Left lung (tissue), 10 donors: ENCODE data around the gene GLI3. TPM values are rescaled to one million over a fixed set of nuclear protein-coding genes. Genes with fewer than 3 reads are reported as not detected.

Experiments used
- ATAC-seq: fragments of 200-7000 bp; cut with Tn5 transposase; one replicate; pipeline ENCODE4 v1.9.1; 2020; ENCODE audit warnings: moderate library complexity
- DNase-seq, 4 donors: peaks; one replicate each; pipeline ENCODE4 v3.0.0-alpha.2; 2013 to 2020
- H3K27ac ChIP-seq, 2 donors: fragments of 200-600 bp; sonication (generic) in 1 of 2; one replicate each; pipeline versions ENCODE4 v1.5.0 to v1.8.0; 2020 to 2021
- H3K27me3 ChIP-seq, 2 donors: fragments of 200-600 bp; sonication (generic) in 1 of 2; one replicate each; pipeline versions ENCODE4 v1.5.0 to v1.8.0; 2020 to 2021
- H3K36me3 ChIP-seq, 2 donors: fragments of 200-600 bp; sonication (generic) in 1 of 2; one replicate each; pipeline versions ENCODE4 v1.5.0 to v1.8.0; 2020 to 2021
- H3K4me1 ChIP-seq, 2 donors: fragments of 200-600 bp; one replicate each; pipeline ENCODE4 v1.8.0; 2021
- H3K4me3 ChIP-seq, 2 donors: fragments of 200-600 bp; sonication (generic) in 1 of 2; one replicate each; pipeline versions ENCODE4 v1.5.0 to v1.8.0; 2020 to 2021; ENCODE audit warnings: mild to moderate bottlenecking in 1 of 2
- H3K9me3 ChIP-seq, 2 donors: fragments of 200-600 bp; sonication (generic) in 1 of 2; one replicate each; pipeline versions ENCODE4 v1.5.0 to v1.8.0; 2020 to 2021
- intact Hi-C, 2 donors: fragments of 100-400 bp; cut with DNase I; formaldehyde crosslinking; loops; one replicate each; pipeline versions ENCODE4 v1.11.2 to v1.14.2; 2022
- polyA plus RNA-seq, 6 donors: library from polyadenylated mRNA; unstranded; fragments of 120-200 nt; gene quantifications; one replicate each; pipeline ENCODE4 v1.2.1, GENCODE V29; 2013; ENCODE audit not compliant: insufficient read length in 6 of 6
- total RNA-seq, 2 donors: library from RNA; stranded (reverse); fragmentation: NEBNext Ultra II Directional; extraction: Animal tissue kit (Norgen Biotek cat#: 25700); gene quantifications; one replicate each; pipeline ENCODE4 v1.2.1, GENCODE V29; 2021
- TF ChIP-seq, protein P1 (sequence below), 2 donors: fragments of 200-600 bp; sonication (generic) in 1 of 2; IDR thresholded peaks; one replicate each; pipeline versions ENCODE4 v1.5.0 to v1.8.0; 2021; ENCODE audit warnings: antibody characterized with exemption in 2 of 2
- donor health status: DM: no; HTN: yes; CAD: no.
- donor health status: DM: no; HTN: no; CAD: no.

The GLI3 gene
- total and polyA plus RNA-seq, 8 donors, result 20.3 to 38.0 (median 31.3) TPM

DNA sequence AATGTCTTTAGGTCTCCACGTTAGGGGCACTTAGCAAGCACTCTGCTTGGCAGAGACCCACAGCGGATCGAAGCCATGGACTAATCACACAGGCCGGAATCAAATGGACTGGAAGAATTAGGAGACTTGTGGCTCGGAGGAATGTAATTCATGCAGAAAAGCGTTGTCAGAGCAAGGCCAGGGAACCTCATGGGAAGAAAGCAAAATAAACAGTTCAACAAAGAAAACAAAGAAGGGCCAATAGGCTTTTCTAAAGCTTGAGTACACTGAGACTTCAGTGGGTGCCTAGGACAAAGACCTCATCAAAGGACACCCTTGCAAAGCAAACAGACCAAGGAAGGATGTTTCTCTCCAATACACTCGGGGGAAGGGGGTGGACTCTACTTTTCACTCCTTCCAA lies 171.1 kb downstream of the GLI3 start:
- DNase-seq, result no peak
- Histone ChIP-seq H3K4me3 (no peak overlapping the region), H3K27me3 (no peaks in the 10 kb centered on the region), H3K4me1 (no peaks in the 10 kb centered on the region), H3K27ac (no peak overlapping the region), H3K36me3 (no peaks in the 10 kb centered on the region), H3K9me3 (no peaks in the 10 kb centered on the region)
- intact Hi-C loops, result no loop called here
- no peak for ATAC-seq
- TF ChIP-seq, protein P1, sequence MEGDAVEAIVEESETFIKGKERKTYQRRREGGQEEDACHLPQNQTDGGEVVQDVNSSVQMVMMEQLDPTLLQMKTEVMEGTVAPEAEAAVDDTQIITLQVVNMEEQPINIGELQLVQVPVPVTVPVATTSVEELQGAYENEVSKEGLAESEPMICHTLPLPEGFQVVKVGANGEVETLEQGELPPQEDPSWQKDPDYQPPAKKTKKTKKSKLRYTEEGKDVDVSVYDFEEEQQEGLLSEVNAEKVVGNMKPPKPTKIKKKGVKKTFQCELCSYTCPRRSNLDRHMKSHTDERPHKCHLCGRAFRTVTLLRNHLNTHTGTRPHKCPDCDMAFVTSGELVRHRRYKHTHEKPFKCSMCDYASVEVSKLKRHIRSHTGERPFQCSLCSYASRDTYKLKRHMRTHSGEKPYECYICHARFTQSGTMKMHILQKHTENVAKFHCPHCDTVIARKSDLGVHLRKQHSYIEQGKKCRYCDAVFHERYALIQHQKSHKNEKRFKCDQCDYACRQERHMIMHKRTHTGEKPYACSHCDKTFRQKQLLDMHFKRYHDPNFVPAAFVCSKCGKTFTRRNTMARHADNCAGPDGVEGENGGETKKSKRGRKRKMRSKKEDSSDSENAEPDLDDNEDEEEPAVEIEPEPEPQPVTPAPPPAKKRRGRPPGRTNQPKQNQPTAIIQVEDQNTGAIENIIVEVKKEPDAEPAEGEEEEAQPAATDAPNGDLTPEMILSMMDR (IDR thresholded peaks at IDR 0.05), result no peak

DNA sequence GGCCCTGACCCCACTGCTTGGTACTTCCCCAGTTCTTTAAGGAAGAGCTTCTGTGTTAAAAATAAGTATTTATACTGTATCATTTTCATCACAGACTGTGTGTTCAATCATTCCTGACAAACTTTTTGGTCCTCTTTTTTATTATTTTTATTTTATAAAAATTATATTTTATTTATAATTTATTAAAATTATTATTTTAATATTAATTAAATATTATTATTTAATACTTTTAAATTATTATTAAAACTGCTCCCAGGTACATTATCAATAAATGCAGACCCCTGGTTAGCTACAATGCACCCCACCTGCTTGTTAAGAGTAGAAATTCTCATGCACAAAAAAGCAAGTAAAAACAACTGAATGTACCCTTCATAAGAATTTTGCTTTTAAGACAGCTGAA lies 172.0 kb downstream of the GLI3 start:
- no peak overlapping the region for H3K4me3 ChIP-seq
- H3K4me1 ChIP-seq, result no peaks in the 10 kb centered on the region
- no peak overlapping the region for H3K27ac ChIP-seq
- intact Hi-C loops, result no loop called here
- no peaks in the 10 kb centered on the region for H3K9me3 ChIP-seq
- TF ChIP-seq, protein P1 (IDR thresholded peaks at IDR 0.05), result no peak
- no peak for DNase-seq
- no peaks in the 10 kb centered on the region for H3K36me3 ChIP-seq
- H3K27me3 ChIP-seq, result no peaks in the 10 kb centered on the region
- ATAC-seq, result no peak

DNA sequence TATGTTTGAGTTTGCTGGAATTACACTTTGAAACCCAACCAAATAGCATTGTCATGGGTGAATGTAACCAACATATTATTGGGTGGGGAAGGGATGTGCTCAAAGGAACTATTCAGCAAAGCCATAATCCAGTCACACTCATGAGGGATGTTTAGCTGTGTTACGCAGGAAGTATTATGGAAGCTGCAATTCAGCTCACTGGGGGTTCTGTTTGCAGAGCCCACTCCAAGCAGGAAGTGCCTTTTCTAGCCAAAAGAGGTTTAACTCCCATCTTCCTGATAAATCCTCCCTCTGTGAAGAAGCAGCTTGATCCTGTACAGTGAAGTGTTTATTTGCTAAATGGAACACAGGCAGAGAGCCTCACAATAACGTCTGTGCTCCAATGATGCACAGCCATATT lies 172.5 kb downstream of the GLI3 start:
- Histone ChIP-seq H3K4me1 (no peaks in the 10 kb centered on the region), H3K4me3 (no peak overlapping the region), H3K9me3 (no peaks in the 10 kb centered on the region), H3K27me3 (no peaks in the 10 kb centered on the region), H3K27ac (no peak overlapping the region), H3K36me3 (no peaks in the 10 kb centered on the region)
- DNase-seq (no peak), ATAC-seq (no peak)
- TF ChIP-seq, protein P1 (IDR thresholded peaks at IDR 0.05), result no peak
- intact Hi-C loops, result no loop called here

DNA sequence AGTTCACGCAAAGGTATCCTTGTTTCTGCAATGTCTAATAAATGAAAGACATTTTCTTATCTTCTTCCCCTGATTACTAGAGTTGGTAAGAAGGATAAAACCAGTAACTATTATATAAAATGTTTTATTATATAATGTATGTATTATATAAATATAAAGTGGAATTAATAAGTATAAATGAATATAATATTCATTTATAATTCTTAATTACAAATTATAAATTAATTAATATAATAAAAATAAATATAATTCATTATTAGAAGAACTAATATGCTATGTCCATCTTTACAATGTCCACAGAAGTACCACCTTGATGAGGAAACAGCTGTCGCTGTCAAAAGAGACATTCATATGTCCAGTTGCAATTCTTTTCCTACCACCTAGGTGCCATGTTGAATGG lies 177.7 kb downstream of the GLI3 start:
- H3K27me3 ChIP-seq, result no peaks in the 10 kb centered on the region
- H3K4me3 ChIP-seq, result no peak overlapping the region
- ATAC-seq (no peak), DNase-seq (no peak)
- no peaks in the 10 kb centered on the region for H3K4me1 ChIP-seq
- H3K27ac ChIP-seq, result no peak overlapping the region
- TF ChIP-seq, protein P1 (IDR thresholded peaks at IDR 0.05), result no peak
- no peaks in the 10 kb centered on the region for H3K36me3 ChIP-seq
- intact Hi-C loops, result no loop called here
- no peaks in the 10 kb centered on the region for H3K9me3 ChIP-seq

DNA sequence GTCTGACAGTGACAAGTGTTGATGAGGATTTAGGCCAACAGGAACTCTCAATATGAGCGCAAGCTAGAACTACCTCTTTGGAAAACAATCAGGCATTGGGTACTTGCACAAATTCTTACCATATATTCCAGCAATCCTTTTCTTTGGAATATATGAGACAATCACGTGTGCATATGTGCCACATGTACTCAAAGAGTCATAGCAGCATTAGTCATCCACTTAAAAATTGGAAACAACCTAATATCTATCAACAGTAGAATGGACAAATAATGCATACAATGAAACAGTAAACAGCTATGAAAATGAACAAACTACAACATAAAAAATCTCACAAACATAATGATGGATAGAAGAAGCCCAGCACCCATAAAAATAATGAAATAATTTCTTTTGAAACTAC lies 179.7 kb downstream of the GLI3 start:
- ATAC-seq (no peak), DNase-seq (no peak)
- Histone ChIP-seq H3K4me3 (no peak overlapping the region), H3K27me3 (no peaks in the 10 kb centered on the region), H3K36me3 (no peaks in the 10 kb centered on the region), H3K27ac (no peak overlapping the region), H3K9me3 (no peaks in the 10 kb centered on the region), H3K4me1 (no peaks in the 10 kb centered on the region)
- intact Hi-C loops, result no loop called here
- TF ChIP-seq, protein P1 (IDR thresholded peaks at IDR 0.05), result no peak
